Pancreas (tissue), 10 donors: Measurements from ENCODE around the gene CAV3. TPM values are rescaled to one million over a fixed set of nuclear protein-coding genes. Genes with fewer than 3 reads are reported as not detected.

Experiments used
- ATAC-seq, 4 donors: fragments of 200-7000 bp; cut with Tn5 transposase; one replicate each; pipeline versions ENCODE4 v1.8.0 to v1.9.1; 2020; ENCODE audit warnings: mild to moderate bottlenecking in 4 of 4, moderate library complexity in 4 of 4
- DNase-seq, 6 donors: peaks; one replicate each; pipeline ENCODE4 v3.0.0-alpha.2; 2020
- FAIRE-seq: peaks from 2 replicates; lab custom pipeline; 2012; peaks lifted over from hg19 to GRCh38; lab: Jason Lieb, UNC
- H3K27ac ChIP-seq, 4 donors: fragments of 200-600 bp; sonication (generic); 1 replicate in 3 of 4; 2 replicates in 1 of 4; pipeline versions ENCODE4 v1.5.0 to v1.8.0; 2020
- H3K27me3 ChIP-seq, 4 donors: fragments of 200-600 bp; one replicate each; pipeline ENCODE4 v1.8.0; 2021
- H3K36me3 ChIP-seq, 3 donors: fragments of 200-600 bp; sonication (generic) in 1 of 3; one replicate each; pipeline versions ENCODE4 v1.5.0 to v1.8.0; 2020 to 2021
- H3K4me1 ChIP-seq, 3 donors: fragments of 200-600 bp; one replicate each; pipeline ENCODE4 v1.8.0; 2021
- H3K4me3 ChIP-seq, 4 donors: fragments of 200-600 bp; sonication (generic) in 2 of 4; one replicate each; pipeline versions ENCODE4 v1.5.0 to v1.8.0; 2020 to 2021
- H3K9me3 ChIP-seq, 4 donors: fragments of 200-600 bp; one replicate each; pipeline ENCODE4 v1.8.0; 2021
- CTCF ChIP-seq, 4 donors: fragments of 200-600 bp; sonication (generic) in 3 of 4; IDR thresholded peaks; one replicate each; pipeline versions ENCODE4 v1.5.0 to v1.8.0; 2021; ENCODE audit warnings: antibody characterized with exemption in 4 of 4
- WGBS, 2 donors: extraction: QIAGEN DNeasy Blood & Tissue Kit; methylation state at CpG; one replicate each; pipeline ENCODE4 v1.1.7; 2013; 5-methylcytosine and 5-hydroxymethylcytosine counted together
- intact Hi-C, 3 donors: fragments of 100-400 bp; cut with DNase I; formaldehyde crosslinking; loops; one replicate each; pipeline versions ENCODE4 v1.11.1 to v1.14.2; 2022
- polyA plus RNA-seq, 2 donors: library from polyadenylated mRNA; stranded (reverse); fragments of 200-250 nt; gene quantifications; one replicate each; pipeline ENCODE4 v1.2.3, GENCODE V29; 2013
- total RNA-seq, 6 donors: library from RNA; stranded (reverse); fragmentation: NEBNext Ultra II Directional in 4 of 6; extraction: Animal tissue kit (Norgen Biotek cat#: 25700) in 4 of 6; gene quantifications; one replicate each; pipeline versions ENCODE4 v1.2.1 to v1.2.4, GENCODE V29; 2021 to 2023
- donor health status: healthy with polysubstance abuse.
- donor health status: DM: no; HTN: no; CAD: no; lungs with moderate emphysema.
- donor health status: DM: no; HTN: no; CAD: no.
- donor health status: control.
- donor health status: control.
- donor health status: Bipolar disorder and iron deficiency.
- donor health status: DM: yes; HTN: yes; CAD: no.
- donor health status: DM: no; HTN: no; CAD: no.
- donor health status: DM: no; HTN: no; CAD: no.
- donor health status: DM: yes; HTN: yes; CAD: no.

Gene CAV3
- total and polyA plus RNA-seq, 8 donors: not detected

- no peak overlapping the region for H3K27ac ChIP-seq
- 82 to 84% methylated on average over 11 of the region's 11 CpGs for WGBS, 2 donors
- no peaks in the 10 kb centered on the region for H3K4me1 ChIP-seq
- DNase-seq: no peak
- TF ChIP-seq CTCF (IDR thresholded peaks at IDR 0.05): no peak
- intact Hi-C loops: no loop called here
- ATAC-seq: no peak
- H3K4me3 ChIP-seq: no peak overlapping the region
- FAIRE-seq: no peak
- no peaks in the 10 kb centered on the region for H3K9me3 ChIP-seq
- no peaks in the 10 kb centered on the region for H3K27me3 ChIP-seq
- no peaks in the 10 kb centered on the region for H3K36me3 ChIP-seq
These were observed 2.8 kb downstream of the CAV3 start for GRCh38 chr3:8736436-8736835.

GRCh38 chr3:8737301-8737700 is 3.7 kb downstream of the CAV3 start:
- no peak overlapping the region for H3K27ac ChIP-seq
- intact Hi-C loops: no loop called here
- ATAC-seq (no peak), DNase-seq (no peak), FAIRE-seq (no peak)
- 72 to 84% methylated on average over 4 of the region's 4 CpGs for WGBS, 2 donors
- H3K4me1 ChIP-seq: no peaks in the 10 kb centered on the region
- no peak overlapping the region for H3K4me3 ChIP-seq
- H3K36me3 ChIP-seq: no peaks in the 10 kb centered on the region
- H3K9me3 ChIP-seq: no peaks in the 10 kb centered on the region
- no peak for TF ChIP-seq CTCF (IDR thresholded peaks at IDR 0.05)
- H3K27me3 ChIP-seq: no peaks in the 10 kb centered on the region

- no peaks in the 10 kb centered on the region for H3K27me3 ChIP-seq
- H3K27ac ChIP-seq: no peak overlapping the region
- H3K4me1 ChIP-seq: no peaks in the 10 kb centered on the region
- no peaks in the 10 kb centered on the region for H3K36me3 ChIP-seq
- ATAC-seq (no peak), DNase-seq (no peak), FAIRE-seq (no peak)
- no peak for TF ChIP-seq CTCF (IDR thresholded peaks at IDR 0.05)
- H3K9me3 ChIP-seq: no peaks in the 10 kb centered on the region
- H3K4me3 ChIP-seq: no peak overlapping the region
- intact Hi-C loops: no loop called here
These were observed 4.2 kb downstream of the CAV3 start for GRCh38 chr3:8737823-8738222.

GRCh38 chr3:8738639-8739038 is 5.0 kb downstream of the CAV3 start:
- no peaks in the 10 kb centered on the region for H3K9me3 ChIP-seq
- TF ChIP-seq CTCF (IDR thresholded peaks at IDR 0.05): no peak
- ATAC-seq: no peak
- no peaks in the 10 kb centered on the region for H3K4me1 ChIP-seq
- no peak for DNase-seq
- WGBS, 2 donors: 54 to 72% methylated on average over 3 of the region's 3 CpGs
- intact Hi-C loops: no loop called here
- no peaks in the 10 kb centered on the region for H3K36me3 ChIP-seq
- FAIRE-seq: no peak
- H3K4me3 ChIP-seq: no peak overlapping the region
- no peak overlapping the region for H3K27ac ChIP-seq
- no peaks in the 10 kb centered on the region for H3K27me3 ChIP-seq

GRCh38 chr3:8739757-8740504 is 6.3 kb downstream of the CAV3 start:
- FAIRE-seq: no peak
- no peaks in the 10 kb centered on the region for H3K36me3 ChIP-seq
- no peaks in the 10 kb centered on the region for H3K27me3 ChIP-seq
- DNase-seq: no peak
- no peaks in the 10 kb centered on the region for H3K9me3 ChIP-seq
- intact Hi-C loops: no loop called here
- no peak for TF ChIP-seq CTCF (IDR thresholded peaks at IDR 0.05)
- H3K4me1 ChIP-seq: no peaks in the 10 kb centered on the region
- no peak for ATAC-seq
- no peak overlapping the region for H3K4me3 ChIP-seq
- H3K27ac ChIP-seq: no peak overlapping the region
- 69 to 70% methylated on average over 5 of the region's 5 CpGs for WGBS, 2 donors
